Adrenal gland (tissue), 5 donors: ENCODE measurements around the gene OPCML.

Experiments used
- CTCF ChIP-seq, 6 experiments: fragments of 450-650 bp in 4 of 6; fragments of 200-600 bp in 2 of 6; sonication (generic) in 1 of 6; IDR thresholded peaks; 1 replicate in 5 of 6; 2 replicates in 1 of 6; pipeline versions ENCODE4 v1.5.1 to v1.8.0; 2016 to 2021; ENCODE audit warnings: antibody characterized with exemption in 6 of 6, mild to moderate bottlenecking in 2 of 6, moderate library complexity in 1 of 6
- POLR2A ChIP-seq, 2 donors: fragments of 450-650 bp; IDR thresholded peaks; one replicate each; pipeline ENCODE4 v1.6.1; 2017; ENCODE audit warnings: antibody characterized with exemption in 2 of 2, mild to moderate bottlenecking in 2 of 2, moderate library complexity in 1 of 2
- donor health status: DM: no; HTN: no; CAD: no.

GRCh38 chr11:132803436-132803835 is 728.9 kb downstream of the OPCML start:
- TF ChIP-seq CTCF (IDR thresholded peaks at IDR 0.05) (no peak), POLR2A (IDR thresholded peaks at IDR 0.05) (no peak)
